ENCODE measurements around the gene ZNF140.

ZNF140 gene

GRCh38 chr12:133129368-133130037, 48.8 kb downstream of the ZNF140 start:
- H3K27ac ChIP-seq, result peak overlapping the region; percentile 82
- DNase-seq (ENCODE audit: low read depth, low spot score), result no peak

DNA sequence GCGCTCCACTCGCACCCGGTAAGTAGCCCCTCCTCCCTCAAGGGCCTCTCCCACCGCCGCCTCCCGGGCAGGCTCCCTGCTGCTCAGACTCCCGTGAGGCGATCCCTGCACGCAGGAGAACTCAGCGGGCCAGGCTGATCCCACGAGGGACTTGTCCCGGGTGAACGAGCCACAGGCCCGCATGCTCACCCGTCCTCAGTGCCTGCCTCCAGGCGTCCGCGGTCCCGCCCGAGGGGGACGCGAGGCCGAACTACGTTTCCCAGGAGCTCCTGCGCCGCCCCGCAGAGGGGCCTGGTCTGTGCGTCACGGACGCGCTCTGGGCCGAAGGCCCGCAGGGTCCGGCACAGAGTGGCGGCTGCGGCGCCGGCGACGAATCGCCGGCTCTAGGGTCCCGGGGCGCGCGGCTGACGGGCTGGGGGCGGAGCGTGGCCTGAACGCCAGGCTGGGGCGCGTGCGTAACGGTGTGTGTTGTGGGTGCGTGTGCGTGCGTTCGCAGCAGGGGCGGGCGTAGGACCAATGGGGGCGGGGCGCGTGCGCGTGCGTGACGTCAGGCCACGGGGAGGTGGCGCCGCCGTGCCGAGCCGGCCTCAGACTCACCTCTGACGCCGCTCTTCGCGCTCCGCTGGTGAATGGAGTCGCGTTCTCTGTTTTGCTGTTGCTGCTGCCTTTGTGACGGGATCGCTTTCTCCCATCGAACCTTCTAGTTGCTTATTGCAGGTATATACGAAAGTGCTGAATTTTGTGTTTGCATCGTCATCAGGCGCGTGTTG, 49.5 kb downstream of the ZNF140 start, which contains the start of the genes ZNF10 and ZNF891:
ZNF10 (plus strand) TSS at position 590 of the 770 bp plus-strand sequence. CDS start 13,866 bp downstream, outside the sequence.
ZNF891 (minus strand) TSS at position 237 of the 770 bp plus-strand sequence. CDS start 8,356 bp downstream, outside the sequence.
- peak; percentile 83 for DNase-seq (ENCODE audit: low read depth, low spot score)
- peak within 1 kb of the TSS; percentile 82 for H3K27ac ChIP-seq

DNA sequence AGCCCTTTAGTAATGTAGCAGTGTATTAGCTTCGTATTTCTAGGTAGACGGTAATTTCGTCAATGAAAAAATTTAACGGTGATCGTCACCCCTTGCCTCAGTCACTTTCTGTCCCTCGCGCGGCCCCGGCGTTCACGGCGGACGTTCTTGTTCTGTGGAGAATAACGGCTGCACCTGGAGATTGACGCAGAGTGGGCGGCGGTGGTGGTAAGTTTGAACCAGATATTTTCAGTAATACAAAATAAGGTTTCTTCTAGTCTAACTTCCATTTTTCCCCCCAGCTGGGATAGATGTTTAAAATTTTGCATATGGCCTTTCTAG, 50.0 kb downstream of the ZNF140 start:
- no peak for DNase-seq (ENCODE audit: low read depth, low spot score)

DNA sequence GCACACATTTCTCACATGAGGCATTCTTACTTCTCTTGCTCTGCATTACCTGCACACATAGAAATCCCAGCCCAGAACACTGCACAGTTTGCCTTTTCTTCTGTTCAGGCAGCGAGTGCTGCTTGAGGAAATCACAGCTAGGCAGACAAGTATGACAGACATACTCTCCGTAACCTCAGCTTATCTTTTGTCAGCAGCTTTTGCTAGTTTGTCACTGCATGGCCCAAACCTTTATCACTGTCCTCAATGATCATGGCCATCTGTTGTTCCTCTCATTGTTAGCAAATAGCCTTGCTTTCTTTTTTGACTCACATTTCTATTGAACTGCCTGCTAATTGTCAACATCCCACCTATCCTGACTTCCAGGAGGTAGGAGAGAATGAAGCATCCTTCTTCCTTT, 55.0 kb downstream of the ZNF140 start:
- no peak for DNase-seq (ENCODE audit: low read depth, low spot score)
- no peak overlapping the region for H3K27ac ChIP-seq

More for the DNA sequence above, 50.0 kb downstream of the ZNF140 start:
- H3K27ac ChIP-seq, result peak overlapping the region; percentile 82

DNA sequence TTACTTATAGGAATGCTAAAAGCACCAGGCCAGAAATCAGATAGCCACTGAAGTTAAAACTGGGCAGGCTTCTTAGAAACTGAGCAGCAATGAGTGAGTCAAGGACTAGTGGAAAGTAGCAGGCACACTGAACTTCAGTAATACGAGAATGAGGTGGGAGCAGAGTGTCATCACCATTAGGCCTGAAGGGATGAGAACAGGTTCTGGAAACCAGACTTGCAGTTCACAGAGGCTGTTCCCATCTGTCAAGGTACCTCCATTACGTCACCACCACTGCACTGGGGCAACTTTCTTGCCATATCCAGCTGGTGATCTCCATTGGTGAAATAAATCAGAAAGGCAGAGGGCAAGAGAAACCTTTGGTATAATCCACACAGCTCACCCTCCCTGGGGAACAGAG, 65.3 kb downstream of the ZNF140 start:
- no peak overlapping the region for H3K27ac ChIP-seq
- no peak for DNase-seq (ENCODE audit: low read depth, low spot score)

DNA sequence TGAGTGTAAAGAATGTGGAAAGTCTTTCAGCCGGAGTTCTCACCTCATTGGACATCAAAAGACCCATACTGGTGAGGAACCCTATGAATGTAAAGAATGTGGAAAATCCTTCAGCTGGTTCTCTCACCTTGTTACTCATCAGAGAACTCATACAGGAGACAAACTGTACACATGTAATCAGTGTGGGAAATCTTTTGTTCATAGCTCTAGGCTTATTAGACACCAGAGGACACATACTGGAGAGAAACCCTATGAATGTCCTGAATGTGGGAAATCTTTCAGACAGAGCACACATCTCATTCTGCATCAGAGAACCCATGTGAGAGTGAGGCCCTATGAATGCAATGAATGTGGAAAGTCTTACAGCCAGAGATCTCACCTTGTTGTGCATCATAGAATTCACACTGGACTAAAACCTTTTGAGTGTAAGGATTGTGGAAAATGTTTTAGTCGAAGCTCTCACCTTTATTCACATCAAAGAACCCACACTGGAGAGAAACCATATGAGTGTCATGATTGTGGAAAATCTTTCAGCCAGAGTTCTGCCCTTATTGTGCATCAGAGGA, 75.5 kb downstream of the ZNF140 start:
- DNase-seq (ENCODE audit: low read depth, low spot score), result no peak
- H3K27ac ChIP-seq, result no peak overlapping the region

Data from epithelial cell of prostate (primary cell).